ENCODE data around the gene CSE1L.
"Not testable (repeated sequence)": the region's sequence is repeated elsewhere in the genome, so short reads cannot be mapped to it uniquely, and the experiment has no call there.

Gene CSE1L

DNA sequence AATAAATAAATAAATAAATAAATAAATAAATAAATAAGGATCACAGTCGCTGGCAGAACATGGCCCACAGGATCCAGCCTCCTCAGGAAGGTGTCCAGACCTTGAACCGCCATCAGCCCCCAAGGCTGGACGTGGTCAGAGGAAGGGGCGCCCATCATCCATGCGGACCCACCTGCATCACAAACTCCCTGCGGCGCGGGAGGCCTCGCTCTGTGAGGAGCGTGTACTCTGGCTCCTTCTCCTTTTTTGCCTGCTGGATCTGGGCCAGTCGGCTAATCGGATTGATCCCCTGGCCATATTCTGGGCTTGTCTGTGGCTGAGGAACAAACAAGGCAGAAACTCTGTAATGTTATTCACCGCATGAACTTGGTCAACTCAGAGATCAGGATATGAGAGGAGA is 76.8 kb downstream of the CSE1L start:
- TF ChIP-seq, protein P1, sequence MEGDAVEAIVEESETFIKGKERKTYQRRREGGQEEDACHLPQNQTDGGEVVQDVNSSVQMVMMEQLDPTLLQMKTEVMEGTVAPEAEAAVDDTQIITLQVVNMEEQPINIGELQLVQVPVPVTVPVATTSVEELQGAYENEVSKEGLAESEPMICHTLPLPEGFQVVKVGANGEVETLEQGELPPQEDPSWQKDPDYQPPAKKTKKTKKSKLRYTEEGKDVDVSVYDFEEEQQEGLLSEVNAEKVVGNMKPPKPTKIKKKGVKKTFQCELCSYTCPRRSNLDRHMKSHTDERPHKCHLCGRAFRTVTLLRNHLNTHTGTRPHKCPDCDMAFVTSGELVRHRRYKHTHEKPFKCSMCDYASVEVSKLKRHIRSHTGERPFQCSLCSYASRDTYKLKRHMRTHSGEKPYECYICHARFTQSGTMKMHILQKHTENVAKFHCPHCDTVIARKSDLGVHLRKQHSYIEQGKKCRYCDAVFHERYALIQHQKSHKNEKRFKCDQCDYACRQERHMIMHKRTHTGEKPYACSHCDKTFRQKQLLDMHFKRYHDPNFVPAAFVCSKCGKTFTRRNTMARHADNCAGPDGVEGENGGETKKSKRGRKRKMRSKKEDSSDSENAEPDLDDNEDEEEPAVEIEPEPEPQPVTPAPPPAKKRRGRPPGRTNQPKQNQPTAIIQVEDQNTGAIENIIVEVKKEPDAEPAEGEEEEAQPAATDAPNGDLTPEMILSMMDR (IDR thresholded peaks at IDR 0.05; ENCODE audit: low read depth, low read length, missing control alignments): no peak
- H3K4me3 ChIP-seq (ENCODE audit: low read depth, low read length): no peak overlapping the region
- no peak for DNase-seq (ENCODE audit: low read depth)

DNA sequence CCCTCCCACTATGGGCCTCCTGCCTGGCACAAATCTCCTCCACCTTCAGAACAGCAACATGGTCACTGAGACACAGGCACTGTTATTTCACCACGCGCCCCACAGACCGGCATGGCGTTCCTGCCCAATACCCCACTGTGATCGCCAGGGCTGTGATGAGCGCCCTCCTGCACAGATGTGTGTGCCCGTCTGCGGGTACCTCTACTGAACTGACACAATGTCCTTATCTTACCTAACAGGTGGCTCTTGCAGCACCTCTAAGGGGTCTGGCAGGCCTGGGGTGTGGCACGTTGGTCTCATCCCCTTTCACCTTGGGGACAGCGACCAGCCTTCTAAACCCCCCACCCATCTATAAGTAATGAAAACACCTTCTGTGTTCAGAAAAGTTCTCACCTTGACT is 77.9 kb downstream of the CSE1L start:
- TF ChIP-seq, protein P1 (IDR thresholded peaks at IDR 0.05; ENCODE audit: low read depth, low read length, missing control alignments): no peak
- no peak overlapping the region for H3K4me3 ChIP-seq (ENCODE audit: low read depth, low read length)
- no peak for DNase-seq (ENCODE audit: low read depth)

DNA sequence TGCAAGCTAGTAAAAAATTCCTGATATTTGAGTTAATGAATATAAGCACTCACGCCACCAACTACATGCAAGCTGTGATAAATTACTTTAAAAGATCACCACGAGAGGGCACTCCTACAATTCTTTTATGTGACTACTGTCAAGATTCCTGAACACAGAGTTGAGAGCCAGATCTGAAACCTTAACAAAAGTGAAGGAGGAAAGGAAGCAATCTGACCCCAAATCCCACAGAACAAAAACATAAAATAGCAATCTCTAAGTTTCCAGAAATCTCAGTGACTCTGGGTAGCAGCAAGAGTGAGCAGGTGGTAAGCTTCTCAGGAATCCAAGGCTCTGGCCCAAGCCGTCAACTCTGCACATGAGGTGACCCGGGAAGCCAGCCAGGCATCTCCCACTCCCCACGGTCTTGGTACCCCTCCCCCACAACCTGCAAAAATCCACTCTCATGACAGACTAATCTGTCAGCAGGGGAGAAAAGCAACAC is 86.9 kb downstream of the CSE1L start:
- no peak overlapping the region for H3K4me3 ChIP-seq (ENCODE audit: low read depth, low read length)
- TF ChIP-seq, protein P1 (IDR thresholded peaks at IDR 0.05; ENCODE audit: low read depth, low read length, missing control alignments): peak; percentile 39
- DNase-seq (ENCODE audit: low read depth): peak; percentile 41

DNA sequence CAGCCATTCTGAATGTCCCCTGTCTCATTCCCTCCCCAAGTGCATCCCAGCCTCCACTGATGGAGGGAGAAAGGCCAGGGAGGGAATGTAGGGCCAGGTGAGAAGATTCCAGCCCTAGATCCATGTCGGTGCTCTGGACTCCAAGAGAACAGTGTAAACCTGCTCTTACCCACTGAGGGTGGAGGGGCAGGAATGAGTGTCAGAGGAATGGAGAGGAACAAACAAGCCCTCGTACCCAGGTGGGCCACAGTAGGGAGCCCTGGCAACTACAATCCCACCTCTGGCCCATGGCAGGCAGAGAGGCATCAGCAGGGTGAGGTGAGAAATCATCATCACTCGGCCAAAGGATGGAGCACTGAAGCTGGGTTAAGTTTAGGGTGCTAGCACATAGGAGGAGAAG is 87.5 kb downstream of the CSE1L start:
- no peak for DNase-seq (ENCODE audit: low read depth)
- no peak overlapping the region for H3K4me3 ChIP-seq (ENCODE audit: low read depth, low read length)
- TF ChIP-seq, protein P1 (IDR thresholded peaks at IDR 0.05; ENCODE audit: low read depth, low read length, missing control alignments): no peak

DNA sequence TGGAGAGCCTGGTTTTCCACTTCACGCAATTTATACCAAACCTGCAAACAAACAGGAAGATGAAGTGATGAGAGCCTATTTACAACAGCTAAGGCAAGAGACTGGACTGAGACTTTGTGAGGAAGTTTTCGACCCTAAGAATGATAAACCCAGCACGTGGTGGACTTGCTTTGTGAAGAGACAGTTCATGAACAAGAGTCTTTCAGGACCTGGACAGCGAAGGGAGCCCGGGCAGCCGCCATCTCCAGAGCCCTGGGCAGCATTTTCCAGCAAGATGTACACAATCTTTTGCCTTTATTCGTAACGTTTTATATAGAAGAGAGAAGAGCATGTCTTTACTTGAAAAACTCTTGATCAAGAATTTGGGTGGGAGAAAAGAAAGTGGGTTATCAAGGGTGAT is 88.7 kb downstream of the CSE1L start:
- H3K4me3 ChIP-seq (ENCODE audit: low read depth, low read length); DNase-seq (ENCODE audit: low read depth): not testable (repeated sequence)

DNA sequence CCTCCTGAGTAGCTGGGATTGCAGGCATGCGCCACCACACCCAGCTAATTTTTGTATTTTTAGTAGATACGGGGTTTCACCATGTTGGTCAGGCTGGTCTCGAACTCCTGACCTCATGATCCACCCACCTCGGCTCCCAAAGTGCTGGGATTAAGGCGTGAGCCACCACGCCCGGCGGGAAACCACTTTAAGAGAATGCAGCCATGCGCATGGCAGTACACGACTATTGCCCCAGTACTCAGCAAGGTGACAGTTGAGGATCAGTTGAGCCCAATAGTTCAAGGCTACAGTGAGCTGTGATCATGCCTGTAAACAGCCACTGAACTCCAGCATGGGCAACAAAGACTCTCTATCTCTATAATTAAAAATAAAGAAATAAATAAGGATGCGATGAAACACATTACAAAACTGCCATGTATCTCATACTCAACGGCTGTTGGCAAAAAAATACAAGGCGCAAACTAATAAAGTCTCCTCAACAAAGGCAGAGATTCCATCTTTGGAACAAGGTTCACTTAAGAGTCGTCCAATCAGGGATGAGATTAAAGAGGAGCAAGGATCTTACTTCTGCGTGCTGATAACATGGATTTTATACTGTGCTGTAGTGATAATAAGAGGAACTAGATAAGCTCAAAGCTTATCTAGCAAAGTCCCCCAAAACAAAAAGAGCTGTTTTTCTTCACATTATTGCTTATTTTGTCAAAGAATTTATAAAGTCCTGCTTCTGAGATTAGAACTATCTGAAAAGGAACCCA is 90.9 kb downstream of the CSE1L start:
- TF ChIP-seq, protein P1 (IDR thresholded peaks at IDR 0.05; ENCODE audit: low read depth, low read length, missing control alignments): no peak
- H3K4me3 ChIP-seq (ENCODE audit: low read depth, low read length): no peak overlapping the region
- no peak for DNase-seq (ENCODE audit: low read depth)

DNA sequence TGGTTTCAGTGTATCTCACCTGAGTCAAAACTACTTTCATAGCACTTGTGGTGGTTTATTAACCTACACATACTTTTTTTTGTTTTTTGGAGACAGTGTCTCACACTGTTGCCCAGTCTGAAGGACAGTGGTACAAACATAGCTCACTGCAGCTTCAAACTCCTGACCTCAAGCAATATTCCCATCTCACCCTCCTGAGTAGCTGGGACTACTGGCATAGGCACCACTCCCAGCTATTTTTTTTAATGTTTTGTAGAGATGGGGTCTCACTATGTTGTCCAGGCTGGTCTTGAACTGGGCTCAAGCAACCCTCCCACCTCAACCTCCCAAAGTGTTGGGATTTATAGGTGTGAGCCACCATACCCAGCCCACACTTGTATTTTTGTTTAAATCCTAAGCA is 92.3 kb downstream of the CSE1L start:
- no peak overlapping the region for H3K4me3 ChIP-seq (ENCODE audit: low read depth, low read length)
- TF ChIP-seq, protein P1 (IDR thresholded peaks at IDR 0.05; ENCODE audit: low read depth, low read length, missing control alignments): no peak
- DNase-seq (ENCODE audit: low read depth): no peak

Measured in GM12864 (cell line).